Mesenchymal stem cell (in vitro differentiated cells and primary cell): Measurements from ENCODE around the gene ART5.

Experiments
- DNase-seq: peaks from one replicate; pipeline ENCODE4 v3.0.0-alpha.2; 2013
- H2AFZ ChIP-seq: one replicate; pipeline ENCODE4 v1.6.1; 2013; ENCODE audit warnings: low read depth, mild to moderate bottlenecking, control low read depth, inconsistent platforms, low read length, moderate library complexity
- H2AK5ac ChIP-seq: 2 replicates; pipeline ENCODE4 v1.6.1; 2013; ENCODE audit warnings: low read length, moderate library complexity, mild to moderate bottlenecking, inconsistent platforms; ENCODE audit not compliant: severe bottlenecking
- H2BK120ac ChIP-seq: one replicate; pipeline ENCODE4 v1.6.1; 2013; ENCODE audit warnings: low read depth, mild to moderate bottlenecking, inconsistent platforms, low read length, moderate library complexity
- H2BK12ac ChIP-seq, 2 experiments: one replicate each; pipeline ENCODE4 v1.6.1; 2013; ENCODE audit warnings: inconsistent platforms in 2 of 2, low read length in 2 of 2, mild to moderate bottlenecking in 2 of 2, moderate library complexity in 2 of 2, control low read depth in 1 of 2
- H2BK15ac ChIP-seq: one replicate; pipeline ENCODE4 v1.6.1; 2013; ENCODE audit warnings: mild to moderate bottlenecking, low read depth, inconsistent platforms; ENCODE audit not compliant: poor library complexity, severe bottlenecking
- H2BK5ac ChIP-seq: 2 replicates; pipeline ENCODE4 v1.6.1; 2013; ENCODE audit warnings: low read depth, mild to moderate bottlenecking, low read length, control low read depth, inconsistent platforms; ENCODE audit not compliant: poor library complexity, severe bottlenecking
- H3K14ac ChIP-seq, 2 experiments: one replicate each; pipeline ENCODE4 v1.6.1; 2013; ENCODE audit warnings: inconsistent platforms in 2 of 2, low read length in 2 of 2, control low read depth in 1 of 2, mild to moderate bottlenecking in 1 of 2, moderate library complexity in 1 of 2
- H3K18ac ChIP-seq, 2 experiments: one replicate each; pipeline ENCODE4 v1.6.1; 2013; ENCODE audit warnings: inconsistent platforms in 2 of 2, low read length in 2 of 2, control low read depth in 1 of 2, low read depth in 1 of 2, mild to moderate bottlenecking in 1 of 2
- H3K23ac ChIP-seq, 2 experiments: one replicate each; pipeline ENCODE4 v1.6.1; 2013; ENCODE audit warnings: inconsistent platforms in 2 of 2, low read length in 2 of 2, mild to moderate bottlenecking in 2 of 2, moderate library complexity in 2 of 2, control low read depth in 1 of 2
- H3K27ac ChIP-seq: 2 replicates; pipeline ENCODE4 v1.5.1; 2013; ENCODE audit warnings: mild to moderate bottlenecking, moderate library complexity, low read length, control low read depth, inconsistent platforms; ENCODE audit not compliant: poor library complexity, severe bottlenecking
- H3K27me3 ChIP-seq, 2 experiments: 2 replicates each; pipeline versions ENCODE4 v1.6.1 to v1.7.0; 2013; ENCODE audit warnings: low read length in 2 of 2, mild to moderate bottlenecking in 2 of 2, moderate library complexity in 2 of 2, control low read depth in 1 of 2, inconsistent platforms in 1 of 2; ENCODE audit not compliant: control insufficient read depth in 1 of 2, insufficient read depth in 1 of 2
- H3K36me3 ChIP-seq, 2 experiments: 2 replicates each; pipeline versions ENCODE4 v1.6.1 to v1.7.0; 2013; ENCODE audit warnings: low read length in 2 of 2, control low read depth in 1 of 2, inconsistent platforms in 1 of 2, low read depth in 1 of 2, mild to moderate bottlenecking in 1 of 2; ENCODE audit not compliant: insufficient read depth in 2 of 2, control insufficient read depth in 1 of 2
- H3K4ac ChIP-seq, 2 experiments: one replicate each; pipeline ENCODE4 v1.6.1; 2013; ENCODE audit warnings: inconsistent platforms in 2 of 2, low read length in 2 of 2, mild to moderate bottlenecking in 2 of 2, moderate library complexity in 2 of 2, control low read depth in 1 of 2, low read depth in 1 of 2
- H3K4me1 ChIP-seq: 2 replicates; pipeline ENCODE4 v1.6.1; 2013; ENCODE audit warnings: low read depth, low read length, control low read depth; ENCODE audit not compliant: control insufficient read depth, insufficient read depth
- H3K4me2 ChIP-seq: 2 replicates; pipeline ENCODE4 v1.6.1; 2013; ENCODE audit warnings: low read length, mild to moderate bottlenecking, inconsistent platforms; ENCODE audit not compliant: poor library complexity, severe bottlenecking
- H3K4me3 ChIP-seq, 2 experiments: 2 replicates each; pipeline versions ENCODE4 v1.5.1 to v1.7.0; 2013; ENCODE audit warnings: low read length in 2 of 2, mild to moderate bottlenecking in 2 of 2, control low read depth in 1 of 2, low read depth in 1 of 2; ENCODE audit not compliant: insufficient read depth in 1 of 2
- H3K79me1 ChIP-seq: replicated peaks from 2 replicates; pipeline ENCODE4 v1.6.1; 2013; ENCODE audit warnings: mild to moderate bottlenecking, control low read depth, low read length, inconsistent platforms; ENCODE audit not compliant: poor library complexity, severe bottlenecking
- H3K9ac ChIP-seq: 2 replicates; pipeline ENCODE4 v1.7.0; 2013; ENCODE audit warnings: mild to moderate bottlenecking, low read length, moderate library complexity
- H3K9me3 ChIP-seq: 2 replicates; pipeline ENCODE4 v1.7.0; 2013; ENCODE audit warnings: mild to moderate bottlenecking, low read length; ENCODE audit not compliant: control insufficient read depth
- H4K8ac ChIP-seq: one replicate; pipeline ENCODE4 v1.6.1; 2013; ENCODE audit warnings: inconsistent platforms, mild to moderate bottlenecking, low read length, moderate library complexity
- H4K91ac ChIP-seq: one replicate; pipeline ENCODE4 v1.6.1; 2013; ENCODE audit warnings: mild to moderate bottlenecking, low read length, inconsistent platforms
- WGBS: methylation state at CpG from one replicate; pipeline ENCODE4 v1.1.7; 2013; ENCODE audit warnings: mixed read lengths; 5-methylcytosine and 5-hydroxymethylcytosine counted together

ART5 gene

DNA sequence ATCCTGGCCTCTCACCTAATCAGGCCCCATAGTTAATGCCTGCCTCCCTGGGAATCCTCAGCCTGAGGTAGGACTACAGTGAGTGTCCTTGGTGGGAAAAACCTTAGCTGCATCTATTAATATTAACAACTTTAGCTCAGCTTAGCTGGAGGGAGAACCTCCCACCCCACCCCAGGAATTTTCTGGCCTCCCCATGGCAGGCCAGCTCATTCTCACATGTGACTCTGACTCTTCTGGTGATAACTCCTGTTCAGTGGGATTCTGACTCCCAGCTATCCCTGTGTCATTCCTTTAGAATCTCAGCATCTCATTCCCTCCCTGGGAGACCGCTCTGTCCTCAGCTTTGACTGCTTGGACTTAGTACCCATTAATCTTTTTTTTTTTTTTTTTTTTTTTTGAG is 14.5 kb downstream of the ART5 start:
- no peaks in the 10 kb centered on the region for H3K9me3 ChIP-seq
- peak overlapping the region; percentile 65 for H3K9ac ChIP-seq
- H3K27me3 ChIP-seq: no peaks in the 10 kb centered on the region
- no peak overlapping the region for H2BK15ac ChIP-seq
- no peak overlapping the region for H3K4me3 ChIP-seq
- peak overlapping the region; percentile 62 for H2AK5ac ChIP-seq
- no peak overlapping the region for H3K14ac ChIP-seq
- no peaks in the 10 kb centered on the region for H3K79me1 ChIP-seq
- DNase-seq: peak; percentile 81
- no peak overlapping the region for H2BK120ac ChIP-seq
- H4K91ac ChIP-seq: no peak overlapping the region
- no peak overlapping the region for H3K4ac ChIP-seq
- H3K23ac ChIP-seq: no peak overlapping the region
- no peaks in the 10 kb centered on the region for H3K36me3 ChIP-seq
- no peak overlapping the region for H3K18ac ChIP-seq
- WGBS: 67% methylated on average over 1 of the region's 1 CpG
- H2BK5ac ChIP-seq: peak overlapping the region; percentile 71
- no peak overlapping the region for H2BK12ac ChIP-seq
- peak overlapping the region; percentile 90 for H3K27ac ChIP-seq
- H3K4me2 ChIP-seq: no peak overlapping the region
- H2AFZ ChIP-seq: no peak overlapping the region
- no peak overlapping the region for H4K8ac ChIP-seq
- peaks cover 12% of the 10 kb centered on the region for H3K4me1 ChIP-seq

DNA sequence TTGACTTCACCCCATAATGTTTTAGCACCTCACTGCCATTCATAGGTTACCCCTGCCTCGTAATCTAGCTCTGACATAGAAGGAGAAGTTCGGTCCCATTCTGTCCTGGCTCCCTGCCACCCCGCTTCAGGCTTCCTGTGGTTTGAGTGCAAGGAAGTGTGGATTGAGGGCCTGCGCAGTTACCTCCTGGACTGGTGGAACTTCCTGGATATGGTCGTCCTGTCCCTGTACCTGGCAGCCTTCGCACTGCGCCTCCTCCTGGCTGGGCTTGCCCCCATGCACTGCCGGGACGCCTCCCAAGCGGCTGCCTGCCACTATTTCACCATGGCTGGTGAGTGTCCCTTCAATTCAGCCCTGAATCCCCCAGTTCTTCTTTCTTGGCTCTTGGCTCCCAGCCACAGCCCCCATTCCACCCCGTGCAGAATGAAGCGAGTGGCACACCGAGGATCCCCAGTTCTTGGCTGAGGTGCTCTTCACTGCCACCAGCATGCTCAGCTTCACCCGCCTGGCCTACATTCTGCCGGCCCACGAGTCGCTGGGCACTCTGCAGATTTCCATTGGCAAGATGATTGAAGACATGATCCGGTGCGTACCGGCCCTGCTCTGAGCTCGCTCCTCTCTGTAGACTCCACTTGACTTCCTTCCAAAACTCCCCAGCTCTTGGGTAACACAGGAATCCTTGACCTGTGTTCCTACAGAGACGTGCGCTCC is 15.4 kb downstream of the ART5 start:
- Histone ChIP-seq H2BK120ac (no peak overlapping the region), H3K18ac (no peak overlapping the region), H4K91ac (no peak overlapping the region), H3K27me3 (no peaks in the 10 kb centered on the region), H2BK12ac (no peak overlapping the region), H3K23ac (no peak overlapping the region), H3K4me1 (peaks cover 12% of the 10 kb centered on the region), H3K27ac (peak overlapping the region; percentile 90), H3K79me1 (no peaks in the 10 kb centered on the region), H3K4me2 (no peak overlapping the region), H2BK5ac (no peak overlapping the region), H3K9me3 (no peaks in the 10 kb centered on the region), H3K14ac (peak overlapping the region in 1 of 2 experiments; percentile 61), H2AK5ac (peak overlapping the region; percentile 62), H2BK15ac (no peak overlapping the region), H3K4me3 (no peak overlapping the region), H2AFZ (no peak overlapping the region), H3K9ac (peak overlapping the region; percentile 65), H3K4ac (no peak overlapping the region), H4K8ac (no peak overlapping the region), H3K36me3 (no peaks in the 10 kb centered on the region)
- DNase-seq: no peak
- WGBS: 93% methylated on average over 21 of the region's 23 CpGs

GRCh38 chr11:3623767-3624458 is 17.9 kb downstream of the ART5 start:
- H3K79me1 ChIP-seq: no peaks in the 10 kb centered on the region
- H3K14ac ChIP-seq: no peak overlapping the region
- no peak overlapping the region for H3K4me2 ChIP-seq
- no peak overlapping the region for H4K8ac ChIP-seq
- H3K9me3 ChIP-seq: no peaks in the 10 kb centered on the region
- no peak overlapping the region for H3K9ac ChIP-seq
- WGBS: 77% methylated on average over 7 of the region's 8 CpGs
- no peaks in the 10 kb centered on the region for H3K27me3 ChIP-seq
- no peak overlapping the region for H3K27ac ChIP-seq
- no peak overlapping the region for H2BK15ac ChIP-seq
- no peak overlapping the region for H2AFZ ChIP-seq
- peaks cover 12% of the 10 kb centered on the region for H3K4me1 ChIP-seq
- H2BK12ac ChIP-seq: no peak overlapping the region
- H2BK5ac ChIP-seq: no peak overlapping the region
- no peak overlapping the region for H3K18ac ChIP-seq
- no peak for DNase-seq
- H2AK5ac ChIP-seq: no peak overlapping the region
- no peaks in the 10 kb centered on the region for H3K36me3 ChIP-seq
- no peak overlapping the region for H3K23ac ChIP-seq
- H3K4me3 ChIP-seq: no peak overlapping the region
- H4K91ac ChIP-seq: no peak overlapping the region
- H3K4ac ChIP-seq: no peak overlapping the region
- H2BK120ac ChIP-seq: no peak overlapping the region

- WGBS: 91% methylated on average over 5 of the region's 5 CpGs
- H3K27ac ChIP-seq: no peak overlapping the region
- no peak overlapping the region for H3K9ac ChIP-seq
- H4K91ac ChIP-seq: no peak overlapping the region
- no peak overlapping the region for H2AK5ac ChIP-seq
- no peak overlapping the region for H2BK15ac ChIP-seq
- peaks cover 10% of the 10 kb centered on the region for H3K4me1 ChIP-seq
- DNase-seq: no peak
- H3K14ac ChIP-seq: no peak overlapping the region
- no peak overlapping the region for H3K4me2 ChIP-seq
- H3K23ac ChIP-seq: no peak overlapping the region
- H4K8ac ChIP-seq: no peak overlapping the region
- H2BK5ac ChIP-seq: no peak overlapping the region
- H2AFZ ChIP-seq: no peak overlapping the region
- no peak overlapping the region for H3K4me3 ChIP-seq
- H3K4ac ChIP-seq: no peak overlapping the region
- H3K9me3 ChIP-seq: no peaks in the 10 kb centered on the region
- H3K36me3 ChIP-seq: no peaks in the 10 kb centered on the region
- H3K27me3 ChIP-seq: no peaks in the 10 kb centered on the region
- no peak overlapping the region for H3K18ac ChIP-seq
- no peak overlapping the region for H2BK12ac ChIP-seq
- no peak overlapping the region for H2BK120ac ChIP-seq
- no peaks in the 10 kb centered on the region for H3K79me1 ChIP-seq
Observed at GRCh38 chr11:3623121-3623520, 18.7 kb downstream of the ART5 start.
